Stimulated activated naive CD4-positive, alpha-beta T cell treated with Interleukin-2 at 50 U/mL for 16 hours (primary cell): ENCODE data around the gene SS18L1.

Experiments used
- DNase-seq: peaks from one replicate; lab custom pipeline; 2025; lab: John Stamatoyannopoulos, UW

SS18L1 gene

GRCh38 chr20:62120365-62120762, 23.2 kb upstream of the SS18L1 start:
- no peak for DNase-seq

- peak; percentile 57 for DNase-seq
These were observed 22.4 kb upstream of the SS18L1 start for GRCh38 chr20:62120990-62121775.

GRCh38 chr20:62121776-62122653, 21.6 kb upstream of the SS18L1 start, which contains the start of gene LSM14B:
Gene LSM14B (plus strand): TSS chr20:62122475. CDS start chr20:62122667, 192 bp downstream.
- DNase-seq: peak; percentile 96

- DNase-seq: peak; percentile 25
These were observed 20.7 kb upstream of the SS18L1 start for GRCh38 chr20:62122654-62123449.

GRCh38 chr20:62123450-62124118, 20.0 kb upstream of the SS18L1 start:
- DNase-seq: no peak

GRCh38 chr20:62126141-62126540, 17.4 kb upstream of the SS18L1 start:
- DNase-seq: no peak

- no peak for DNase-seq
These were observed 15.8 kb upstream of the SS18L1 start for GRCh38 chr20:62127799-62128198.

- DNase-seq: no peak
These were observed 15.1 kb upstream of the SS18L1 start for GRCh38 chr20:62128502-62128901.

GRCh38 chr20:62129731-62130531, 13.6 kb upstream of the SS18L1 start:
- no peak for DNase-seq

GRCh38 chr20:62131560-62132320, 11.8 kb upstream of the SS18L1 start:
- DNase-seq: no peak

GRCh38 chr20:62132421-62132820, 11.1 kb upstream of the SS18L1 start:
- no peak for DNase-seq

- DNase-seq: no peak
These were observed 10.3 kb upstream of the SS18L1 start for GRCh38 chr20:62133051-62133845.

GRCh38 chr20:62133864-62134263, 9.7 kb upstream of the SS18L1 start:
- DNase-seq: no peak

GRCh38 chr20:62134735-62135231, 8.8 kb upstream of the SS18L1 start:
- DNase-seq: no peak

- DNase-seq: no peak
These were observed 7.8 kb upstream of the SS18L1 start for GRCh38 chr20:62135573-62136266.

GRCh38 chr20:62136283-62137091, 7.1 kb upstream of the SS18L1 start:
- DNase-seq: peak; percentile 58

GRCh38 chr20:62137092-62137384, 6.5 kb upstream of the SS18L1 start:
- no peak for DNase-seq
